GM18870 (cell line): ENCODE measurements around the gene PCNX2.

Experiments
- ATAC-seq: cut with Tn5 transposase; IDR thresholded peaks from one replicate; pipeline ENCODE4 v1.9.1; 2021; ENCODE audit warnings: moderate library complexity; ENCODE audit not compliant: unreplicated experiment

Gene PCNX2

DNA sequence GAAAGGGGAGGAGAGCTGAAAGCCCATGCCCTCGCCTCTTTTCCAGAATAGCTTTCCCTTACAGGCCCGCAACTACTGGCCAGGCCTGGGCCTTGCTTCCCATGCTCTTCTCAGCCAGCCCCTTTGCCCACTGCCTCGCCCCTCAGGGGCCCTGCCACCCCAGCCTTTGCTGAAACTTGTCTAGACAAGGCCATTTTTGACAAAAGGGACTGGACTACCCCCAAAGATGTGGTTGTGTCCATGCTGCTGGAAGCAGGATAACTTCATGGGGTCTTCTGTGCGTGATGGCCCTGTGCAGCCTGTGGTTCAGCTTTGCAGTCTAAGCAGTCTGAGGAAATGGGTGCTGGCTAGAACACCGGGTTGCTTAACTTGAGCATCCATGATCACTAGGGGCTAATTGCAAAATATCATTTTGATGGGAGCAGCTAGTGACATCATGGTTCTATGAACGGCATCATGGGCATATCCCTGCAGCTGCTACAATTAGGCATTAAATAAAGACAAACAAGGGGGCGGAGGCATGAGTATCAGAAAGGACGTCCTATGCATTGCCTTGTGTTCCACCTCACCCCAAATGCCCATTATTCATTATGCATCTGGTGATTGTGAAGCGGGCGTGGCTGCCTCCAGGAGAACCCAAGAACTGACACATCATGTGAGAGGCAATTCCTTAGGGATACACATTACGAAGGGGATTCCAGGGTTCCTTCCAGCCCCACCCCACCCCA, 308.3 kb downstream of the PCNX2 start:
- ATAC-seq: no peak

DNA sequence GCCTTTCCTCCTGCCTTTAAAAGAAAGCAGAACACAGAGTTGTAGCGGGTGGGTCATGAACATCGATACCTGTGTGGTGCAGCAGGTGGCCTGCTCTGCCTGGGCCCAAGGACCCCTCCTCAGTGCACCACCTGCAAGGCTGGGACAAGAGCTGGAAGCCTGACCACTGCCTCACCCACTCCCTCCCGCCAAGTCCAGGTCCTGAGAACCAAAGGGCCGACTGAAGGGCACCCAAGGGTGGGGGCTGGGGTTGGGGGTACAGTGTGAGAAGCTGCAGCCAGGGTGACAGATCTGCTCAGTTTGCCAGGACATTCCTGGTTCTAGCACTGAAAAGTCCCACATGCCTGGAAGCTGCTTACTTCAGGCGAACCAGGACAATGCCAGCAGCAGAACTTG, 309.0 kb downstream of the PCNX2 start:
- no peak for ATAC-seq

DNA sequence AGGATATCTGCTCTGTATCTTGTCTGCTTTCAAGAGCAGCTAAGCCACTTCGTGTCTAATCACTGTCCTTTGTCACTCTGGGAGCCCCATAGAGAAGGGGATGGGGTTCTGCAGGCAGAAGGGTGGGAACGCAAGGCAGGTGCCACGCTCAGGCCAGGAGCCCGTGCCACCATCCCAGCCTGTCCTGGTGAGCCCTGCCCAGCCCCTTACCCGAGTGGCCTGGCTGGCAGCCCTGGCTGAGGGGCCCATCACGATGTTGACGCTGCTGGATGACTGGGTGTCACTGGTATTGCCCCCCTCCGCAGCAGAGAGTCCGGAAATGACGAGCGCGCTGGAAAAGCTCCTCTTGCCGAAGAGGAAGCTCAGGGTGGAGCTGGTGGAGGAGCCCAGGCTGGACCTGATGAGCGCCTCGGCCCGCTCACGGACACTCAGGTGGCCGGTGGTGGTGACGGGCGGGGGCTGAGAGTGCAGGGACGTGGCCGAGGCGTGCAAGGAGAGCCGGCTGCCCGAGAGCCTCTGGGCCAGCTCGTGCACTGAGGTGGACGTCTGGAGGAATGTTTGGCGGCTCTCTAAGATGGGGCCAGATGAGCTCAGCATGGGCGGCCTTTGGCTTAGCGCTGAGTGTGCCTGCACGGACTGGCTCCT, 309.5 kb downstream of the PCNX2 start:
- ATAC-seq: no peak

DNA sequence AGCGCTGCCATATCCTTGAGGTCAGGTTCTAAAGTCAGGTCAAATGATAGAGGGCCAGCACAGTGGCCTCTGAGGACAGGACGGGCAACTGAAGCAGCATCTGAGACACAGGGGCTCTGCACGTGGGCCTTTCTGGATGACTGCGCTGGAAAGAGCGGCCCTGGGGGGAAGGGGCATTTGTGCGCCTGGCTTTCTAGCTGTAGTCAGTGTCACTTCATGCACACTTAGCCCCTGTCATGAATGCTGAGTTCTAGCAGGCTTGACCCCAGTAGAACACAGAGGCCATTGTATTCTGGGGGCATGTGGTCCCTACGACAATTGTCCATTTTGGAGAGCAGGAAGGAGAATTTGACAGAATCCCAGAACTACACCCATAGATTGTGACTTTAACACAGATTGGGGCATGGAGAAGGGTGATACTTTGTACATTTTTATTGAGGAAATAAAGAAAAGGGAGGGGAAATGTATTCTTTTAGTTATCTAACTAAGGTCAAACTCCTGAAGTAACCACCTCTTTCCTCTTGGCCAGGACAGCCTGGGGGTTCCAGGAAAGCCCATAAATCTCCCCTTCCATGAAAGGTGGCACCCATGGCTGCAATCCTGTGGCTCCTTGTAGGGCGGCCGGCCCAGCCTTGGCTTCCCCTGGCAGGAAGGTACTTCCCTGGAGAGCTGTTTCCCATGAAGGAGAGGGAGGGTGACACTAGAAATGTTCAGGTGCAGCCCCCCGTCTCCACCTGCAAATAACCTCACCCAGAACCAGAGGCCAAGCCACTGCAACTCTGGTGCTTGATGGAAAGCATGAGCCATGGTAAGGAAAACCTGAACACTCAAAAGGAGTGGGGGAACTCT, 310.7 kb downstream of the PCNX2 start:
- ATAC-seq: no peak

DNA sequence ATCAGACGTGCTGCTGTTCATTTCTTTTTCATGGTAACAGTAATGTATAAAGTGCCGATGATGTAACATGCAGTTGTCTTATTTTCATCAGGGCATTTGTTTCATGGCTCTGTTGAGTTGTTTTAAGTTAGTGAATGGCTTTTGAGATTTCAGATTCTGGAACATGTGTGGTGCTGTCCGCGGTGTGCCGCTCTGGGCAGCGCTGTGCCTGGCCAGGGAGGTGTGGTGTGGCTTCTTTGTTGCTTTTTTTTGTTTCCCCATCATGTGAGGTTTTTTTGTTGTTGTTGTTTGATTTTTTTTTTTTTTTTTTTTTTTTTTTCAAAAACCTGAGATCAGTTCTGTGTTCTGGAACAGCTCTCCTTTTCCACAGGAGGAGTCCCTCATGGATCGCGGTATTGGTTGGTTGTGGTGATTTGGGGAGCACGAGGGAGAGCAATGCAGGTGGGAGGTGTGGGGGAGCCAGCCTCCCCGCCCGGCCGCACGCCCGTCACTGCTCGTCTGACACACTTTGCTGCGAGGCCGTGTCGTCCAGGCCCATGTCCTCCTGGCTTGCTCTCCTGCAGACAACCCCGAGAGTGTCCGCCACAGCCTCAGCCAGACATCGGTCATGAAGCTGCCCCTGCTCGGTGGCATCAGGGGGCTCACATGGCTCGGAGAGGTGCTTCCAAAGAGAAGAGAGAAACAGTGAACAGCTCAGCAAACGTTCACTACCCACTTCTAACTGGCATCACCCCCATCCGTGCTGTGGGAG, 311.5 kb downstream of the PCNX2 start:
- ATAC-seq: no peak

DNA sequence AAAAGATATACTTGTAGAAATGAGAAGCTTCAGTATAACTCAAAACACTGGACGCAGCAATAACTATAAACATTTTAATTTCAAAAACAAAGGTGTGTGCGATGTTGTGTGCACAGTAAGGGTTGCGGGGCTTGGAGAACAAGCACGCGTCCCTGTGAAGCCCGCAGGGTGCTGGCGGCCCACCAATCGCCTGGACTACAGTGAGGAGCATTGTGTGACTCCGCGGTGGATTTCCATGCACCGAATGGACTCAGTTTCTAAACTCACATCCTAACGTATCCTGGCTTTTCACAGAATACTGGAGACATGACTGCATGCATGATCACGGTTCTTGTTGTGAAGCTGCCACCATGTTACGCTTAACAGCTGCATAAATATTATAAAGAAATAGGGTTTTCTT, 312.1 kb downstream of the PCNX2 start:
- ATAC-seq: no peak

DNA sequence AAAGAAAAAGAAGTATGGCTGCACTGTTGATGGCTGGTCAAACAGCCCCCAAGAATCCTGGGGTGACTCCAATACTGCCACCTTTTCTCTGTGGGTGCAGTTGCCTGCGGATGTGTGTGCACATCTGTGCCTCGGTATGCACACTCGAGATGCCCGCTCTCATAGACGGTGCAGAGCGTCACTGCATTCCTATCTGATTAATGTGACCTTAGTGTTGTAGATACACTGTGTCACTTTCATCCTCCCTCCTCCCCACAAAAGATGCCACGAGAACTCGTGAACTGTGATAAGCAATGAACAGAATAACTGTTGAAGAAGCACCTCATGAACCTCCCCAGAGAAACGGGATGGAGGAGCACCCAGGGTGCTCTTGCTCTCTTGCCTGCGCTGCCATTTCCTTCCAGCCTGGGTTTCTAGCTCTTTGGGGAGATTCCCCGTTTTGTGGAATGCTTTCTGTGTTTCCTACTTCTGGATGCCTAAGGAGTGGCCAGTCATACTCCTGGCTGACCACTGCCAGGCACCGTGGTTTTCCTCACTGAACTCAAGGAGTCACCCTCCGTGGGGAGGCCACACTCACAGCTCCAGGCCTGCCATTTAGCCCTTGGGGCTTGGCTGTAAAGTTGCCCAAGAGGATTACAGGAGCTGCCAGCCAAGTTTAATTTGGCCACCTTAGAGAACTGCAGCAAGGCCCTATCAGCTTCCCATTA, 313.1 kb downstream of the PCNX2 start:
- no peak for ATAC-seq

DNA sequence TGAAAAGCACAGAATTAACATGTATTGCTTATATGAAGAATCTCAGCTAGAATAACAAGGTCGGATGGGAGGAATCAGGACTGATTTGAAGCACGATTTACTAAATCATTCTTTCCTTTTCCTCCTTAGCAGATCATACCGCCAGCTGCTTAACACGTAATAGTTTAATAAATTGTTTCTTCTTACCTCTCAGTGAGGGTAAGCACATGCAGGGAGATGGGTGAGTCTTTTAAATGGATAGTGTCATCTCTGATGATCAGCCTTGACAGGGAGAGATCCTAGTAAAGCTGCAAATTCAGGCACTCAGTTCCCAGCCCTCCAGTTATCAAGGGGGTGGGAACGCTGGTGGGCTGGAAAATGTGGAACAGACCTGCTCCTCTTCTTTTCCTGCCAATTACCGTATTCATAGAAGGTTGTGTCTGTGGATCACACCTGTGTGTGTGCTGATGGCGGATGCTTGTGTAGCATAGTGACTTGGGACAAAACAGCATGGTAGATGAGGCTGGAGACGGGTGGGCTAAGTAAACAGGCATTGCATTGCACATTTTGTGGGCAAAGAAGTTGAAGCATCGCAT, 314.5 kb downstream of the PCNX2 start:
- no peak for ATAC-seq

DNA sequence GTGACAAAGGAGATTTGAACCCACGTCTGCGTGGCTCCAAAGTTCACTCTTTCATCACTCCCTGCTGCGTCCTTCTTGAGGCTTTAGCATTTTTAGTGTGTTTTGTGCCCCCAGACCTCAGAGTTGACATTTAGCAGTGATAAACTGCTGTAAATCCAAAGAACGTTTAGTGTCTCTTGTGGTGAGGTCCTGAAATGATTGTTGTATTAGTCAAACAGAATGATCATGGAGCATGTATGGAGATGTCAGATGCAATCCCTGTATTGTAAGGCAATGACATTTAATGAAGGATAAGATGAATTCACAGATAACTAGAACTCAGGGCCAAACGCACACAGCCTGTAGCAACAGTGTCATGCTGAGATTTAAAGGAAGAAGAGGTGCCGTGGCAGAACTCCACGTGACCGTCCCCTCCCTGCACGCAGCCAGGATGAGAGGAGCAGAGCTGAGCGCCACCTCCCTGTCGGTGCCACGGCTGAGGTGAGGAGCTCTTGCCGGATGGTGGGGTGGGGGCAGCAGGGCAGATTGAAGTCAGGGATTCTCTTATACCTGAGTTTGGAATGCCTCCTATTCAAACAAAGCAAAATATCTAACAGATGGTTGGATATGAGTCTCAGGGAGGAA, 315.1 kb downstream of the PCNX2 start:
- no peak for ATAC-seq

DNA sequence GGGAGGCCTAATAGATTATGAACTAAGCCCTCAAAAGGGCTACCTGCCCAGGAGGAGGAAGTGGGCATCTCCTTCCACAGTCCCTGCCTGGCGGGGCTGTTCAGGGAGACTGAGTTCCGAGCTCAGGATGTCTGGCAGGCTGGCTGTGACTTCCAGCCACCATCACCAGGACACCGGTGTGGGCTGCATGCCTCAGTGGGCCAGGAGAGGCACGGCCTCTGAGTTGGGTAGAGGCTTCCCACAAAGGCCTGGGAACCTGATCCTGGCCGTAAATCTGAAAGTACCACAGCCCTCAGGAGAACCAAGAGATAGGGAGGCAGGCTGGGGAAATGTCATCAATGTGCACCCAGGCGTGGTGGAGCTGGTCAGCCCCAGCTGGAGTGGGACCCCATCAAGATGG, 316.0 kb downstream of the PCNX2 start:
- no peak for ATAC-seq

DNA sequence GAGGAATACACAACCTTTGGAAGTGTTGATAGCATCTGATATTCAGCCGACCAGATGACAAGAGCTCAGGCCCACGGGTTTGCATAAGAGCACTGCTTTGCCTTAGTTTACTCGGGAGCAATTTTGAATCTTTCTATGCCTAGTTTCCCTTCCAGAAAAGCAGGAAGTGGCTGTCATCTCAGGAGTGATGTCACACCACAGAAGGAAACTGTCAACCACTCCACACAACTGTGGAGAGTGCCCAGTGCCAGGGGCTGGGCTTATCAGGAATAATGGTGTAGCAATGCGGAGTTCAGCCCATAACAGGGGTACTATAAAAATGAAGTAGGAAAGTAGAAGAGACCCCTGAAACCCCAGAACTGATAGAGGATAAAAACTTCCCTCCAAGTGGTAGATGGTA, 316.7 kb downstream of the PCNX2 start:
- ATAC-seq: no peak

DNA sequence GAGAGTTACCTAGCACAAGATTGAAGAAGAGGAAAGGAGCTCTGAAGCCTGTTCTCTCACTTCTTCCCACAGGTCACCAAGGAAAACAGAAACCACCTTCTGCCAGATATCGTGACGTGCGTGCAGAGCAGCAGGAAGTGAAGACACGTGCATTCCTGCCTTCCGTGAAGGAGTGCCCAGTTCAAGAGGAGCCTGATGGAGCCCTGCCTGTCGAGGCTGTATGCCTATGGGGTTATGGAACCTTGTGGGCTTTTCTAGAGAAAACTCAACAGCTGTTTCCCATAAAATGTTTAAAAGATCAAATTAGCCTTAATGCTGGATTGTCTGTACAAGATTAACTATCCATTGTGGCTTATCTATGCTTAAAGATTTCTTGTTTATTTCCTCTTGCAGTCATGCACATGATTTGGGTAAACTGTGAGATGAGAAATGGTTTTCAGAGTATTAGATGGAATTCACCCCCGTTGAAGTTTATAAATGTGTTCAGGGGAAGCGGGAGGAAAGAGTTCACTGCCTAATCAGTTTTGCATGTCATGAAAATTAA, 317.4 kb downstream of the PCNX2 start:
- no peak for ATAC-seq

DNA sequence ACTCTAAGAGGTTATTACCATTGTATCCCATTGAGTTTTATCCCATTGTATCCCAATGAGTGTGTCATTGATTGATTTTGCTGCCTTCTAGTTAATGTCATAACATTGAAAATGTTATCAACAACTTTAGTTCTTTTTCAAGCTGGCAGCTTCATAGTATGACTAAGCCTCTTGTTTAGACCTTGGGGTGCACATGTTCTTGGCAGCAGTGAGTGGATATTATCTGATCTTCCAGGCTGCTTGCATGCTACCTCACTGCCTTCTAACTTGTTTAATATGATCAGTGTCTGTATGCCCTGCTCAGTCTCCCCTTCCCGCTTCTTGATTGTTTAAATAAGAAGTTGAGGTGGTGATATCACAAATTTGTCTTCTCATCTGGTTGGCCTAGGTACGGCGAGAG, 320.6 kb downstream of the PCNX2 start:
- no peak for ATAC-seq

DNA sequence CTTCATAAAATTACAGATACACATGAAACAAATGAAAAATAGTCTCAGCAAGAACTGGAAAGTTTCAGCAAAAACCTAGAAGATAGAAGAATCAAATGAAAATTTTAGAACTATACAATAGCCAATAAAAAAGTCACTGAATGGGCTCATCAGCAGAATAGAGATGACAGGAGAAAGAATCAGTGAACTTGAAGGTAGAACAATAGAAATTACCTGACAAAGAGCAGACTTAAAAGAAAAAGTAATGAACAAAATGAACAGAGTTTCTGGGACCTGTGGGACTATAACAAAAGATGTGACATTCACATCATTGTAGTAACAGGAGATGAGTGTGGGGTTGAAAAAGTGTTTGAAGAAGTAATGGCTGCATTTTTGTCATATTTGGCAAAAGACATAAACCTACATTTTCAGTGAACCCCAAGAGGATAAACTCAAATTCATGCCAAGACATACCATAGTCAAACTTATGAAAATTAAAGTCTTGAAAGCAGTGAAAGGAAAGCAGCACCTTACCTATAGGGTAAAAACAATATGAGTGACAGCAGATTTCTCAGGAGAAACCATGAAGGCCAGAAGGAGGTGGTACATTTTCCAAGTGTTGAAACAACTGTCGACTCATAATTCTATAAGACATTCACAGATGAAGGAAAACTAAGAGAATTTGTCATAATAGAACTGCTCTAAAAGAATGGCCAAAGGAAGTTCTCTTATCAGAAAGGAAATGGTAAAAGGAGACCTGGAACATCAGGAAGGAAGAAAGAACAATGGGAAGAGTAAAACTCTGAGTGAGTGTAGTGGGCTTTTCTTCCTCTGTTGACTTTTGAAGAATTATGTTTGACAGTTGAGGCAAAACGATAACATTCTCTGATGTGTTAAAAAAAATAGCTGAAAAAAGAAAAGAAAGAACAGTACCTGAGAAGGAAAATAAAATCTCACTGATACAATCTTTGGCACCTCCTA, 321.6 kb downstream of the PCNX2 start:
- no peak for ATAC-seq

DNA sequence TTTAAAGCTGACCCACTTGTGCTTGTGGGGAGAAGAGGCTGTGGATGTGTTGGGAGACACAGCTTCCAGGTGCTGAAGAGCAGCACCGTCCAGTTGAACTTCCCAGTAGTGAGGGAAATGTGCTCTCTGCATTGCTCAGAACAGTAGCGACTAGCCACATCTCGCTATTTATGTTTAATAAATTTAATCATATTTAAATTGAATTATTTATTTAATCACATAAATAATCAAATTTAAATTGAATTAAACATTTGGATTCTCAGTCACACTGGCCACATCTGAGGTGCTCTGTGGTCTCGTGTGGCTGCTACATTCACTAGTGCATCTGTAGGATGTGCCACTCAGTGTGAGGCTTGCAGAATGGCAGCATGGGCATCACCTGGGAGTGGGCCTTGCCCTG, 325.0 kb downstream of the PCNX2 start:
- ATAC-seq: no peak

DNA sequence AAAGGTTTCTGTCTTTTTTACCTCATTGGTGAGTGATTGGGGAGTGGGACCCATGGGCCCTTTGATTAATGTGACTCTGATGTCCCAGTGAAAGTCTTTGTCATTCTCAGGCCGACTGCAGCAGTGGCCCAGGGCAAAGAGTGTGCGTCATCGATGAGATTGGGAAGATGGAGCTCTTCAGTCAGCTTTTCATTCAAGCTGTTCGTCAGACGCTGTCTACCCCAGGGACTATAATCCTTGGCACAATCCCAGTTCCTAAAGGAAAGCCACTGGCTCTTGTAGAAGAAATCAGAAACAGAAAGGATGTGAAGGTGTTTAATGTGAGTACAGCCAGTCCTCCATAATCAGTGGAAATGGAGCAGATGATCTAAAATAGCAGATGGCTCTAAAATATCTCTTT, 325.7 kb downstream of the PCNX2 start:
- no peak for ATAC-seq

DNA sequence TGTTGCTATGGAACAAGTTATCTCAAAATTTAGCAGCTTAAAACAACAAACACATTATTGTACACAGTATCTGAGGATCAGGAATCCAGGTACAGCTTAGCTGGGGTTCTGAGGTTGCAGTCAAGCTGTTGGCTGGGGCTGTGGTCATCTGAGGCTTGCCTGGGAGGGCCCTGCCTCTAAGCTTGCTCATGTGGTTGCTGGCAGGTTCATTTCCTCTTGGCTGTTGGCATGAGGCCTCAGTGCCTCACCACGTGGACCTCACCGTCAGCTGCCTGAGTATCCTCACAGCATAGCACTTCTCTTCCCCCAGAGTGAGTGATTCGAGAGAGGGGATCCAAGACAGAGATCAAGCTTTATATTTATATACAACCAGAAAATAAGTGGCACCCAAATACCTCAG, 326.6 kb downstream of the PCNX2 start:
- no peak for ATAC-seq

DNA sequence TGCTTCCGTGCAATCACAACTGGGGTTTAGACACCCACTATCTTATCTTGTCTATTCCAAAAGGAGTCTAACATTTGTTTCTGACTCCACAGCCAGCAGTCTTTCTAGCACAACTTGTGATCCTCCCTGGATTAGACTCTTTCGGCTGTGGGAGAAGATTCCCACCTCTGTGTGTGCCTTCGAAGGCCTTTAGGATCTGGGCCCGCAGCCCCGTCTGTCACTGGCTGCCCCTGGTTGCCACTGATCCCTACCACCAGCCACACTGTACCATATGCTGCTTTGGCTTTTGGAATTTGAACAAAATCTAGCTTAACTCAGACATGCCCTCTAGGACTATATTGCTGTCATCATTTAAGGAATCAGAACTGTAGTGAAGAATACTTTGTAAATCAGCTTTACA, 327.1 kb downstream of the PCNX2 start:
- ATAC-seq: no peak
